Panc1 (cell line): ENCODE measurements around the gene SPIRE1. TPM values are rescaled to one million over a fixed set of nuclear protein-coding genes. Genes with fewer than 3 reads are reported as not detected.

Experiments used
- ATAC-seq: fragments of 200-7000 bp; cut with Tn5 transposase; 2 replicates; pipeline ENCODE4 v1.9.1; 2020; ENCODE audit warnings: mild to moderate bottlenecking, moderate library complexity
- BruUV-seq: library from RNA; stranded (reverse); fragments of 400-500 nt; replicated peaks from 2 replicates; lab custom pipeline; 2021; lab: Mats Ljungman, UMichigan
- CTCF ChIA-PET: fragments of 300-600 bp; sonication (Branson Sonifier 250); formaldehyde crosslinking; loops from one replicate; lab custom pipeline; 2022; ENCODE audit warnings: antibody characterized with exemption; lab: Charles Lee
- POLR2A ChIA-PET: fragments of 300-600 bp; sonication (Branson Sonifier 250); formaldehyde crosslinking; loops from one replicate; lab custom pipeline; 2022; ENCODE audit warnings: antibody characterized with exemption; lab: Charles Lee
- DNase-seq: peaks from one replicate; pipeline ENCODE4 v3.0.0-alpha.2; 2010; ENCODE audit warnings: low read depth, low spot score
- H3K27ac ChIP-seq: 2 replicates; pipeline ENCODE4 v1.5.1; 2011; ENCODE audit warnings: mild to moderate bottlenecking, low read length, inconsistent platforms
- H3K27me3 ChIP-seq: fragments of 200-500 bp; sonication (Bioruptor generic); 2 replicates; pipeline ENCODE4 v1.6.0; 2014; ENCODE audit warnings: low read length, inconsistent platforms; ENCODE audit not compliant: control insufficient read depth, insufficient read depth
- H3K36me3 ChIP-seq: fragments of 200-500 bp; sonication (Bioruptor generic); 2 replicates; pipeline ENCODE4 v1.5.1; 2014; ENCODE audit warnings: inconsistent platforms, mild to moderate bottlenecking, low read length, moderate library complexity; ENCODE audit not compliant: control insufficient read depth, insufficient read depth
- H3K4me1 ChIP-seq: 2 replicates; pipeline ENCODE4 v1.5.1; 2011; ENCODE audit warnings: inconsistent platforms, mild to moderate bottlenecking, low read length, moderate library complexity; ENCODE audit not compliant: control insufficient read depth, insufficient read depth
- H3K4me3 ChIP-seq, 2 experiments: 2 replicates each; pipeline ENCODE4 v1.5.1; 2011 to 2012; ENCODE audit warnings: low read depth in 2 of 2, low read length in 2 of 2, mild to moderate bottlenecking in 2 of 2, inconsistent platforms in 1 of 2, moderate library complexity in 1 of 2
- H3K9me3 ChIP-seq: fragments of 200-500 bp; sonication (Bioruptor generic); 2 replicates; pipeline ENCODE4 v1.5.1; 2014; ENCODE audit warnings: low read depth, mild to moderate bottlenecking, inconsistent platforms, low read length, moderate library complexity; ENCODE audit not compliant: control insufficient read depth, insufficient read depth
- POLR2AphosphoS5 ChIP-seq: IDR thresholded peaks from 2 replicates; pipeline ENCODE4 v1.6.1; 2012; ENCODE audit warnings: mild to moderate bottlenecking, low read depth, low read length, moderate library complexity
- SIN3A ChIP-seq: IDR thresholded peaks from 2 replicates; pipeline ENCODE4 v1.6.1; 2012; ENCODE audit warnings: low read depth, mild to moderate bottlenecking, low read length, moderate library complexity, borderline replicate concordance; ENCODE audit not compliant: insufficient read depth
- TCF7L2 ChIP-seq: IDR thresholded peaks from 2 replicates; pipeline ENCODE4 v1.6.1; 2011; ENCODE audit warnings: mild to moderate bottlenecking, low read depth, low read length, inconsistent platforms
- in situ Hi-C: cut with HindIII; loops from 2 replicates; pipeline ENCODE4 v1.10.0; 2016; ENCODE audit warnings: low sequenced_read_pairs, low pct_unique_long_range_greater_than_20kb
- intact Hi-C: fragments of 100-400 bp; cut with micrococcal nuclease; formaldehyde crosslinking; loops from one replicate; pipeline ENCODE4 v1.10.0; 2022; ENCODE audit not compliant: unreplicated experiment
- total RNA-seq: library from RNA; stranded (reverse); gene quantifications from one replicate; pipeline ENCODE4 v1.2.1, GENCODE V29; 2021; ENCODE audit not compliant: unreplicated experiment
- TF ChIP-seq, protein P1 (sequence below): fragments of 450-650 bp; IDR thresholded peaks from 2 replicates; pipeline ENCODE4 v1.5.1; 2017; ENCODE audit warnings: mild to moderate bottlenecking
- TF ChIP-seq, protein P2 (sequence below), 2 experiments: IDR thresholded peaks; 2 replicates each; pipeline ENCODE4 v1.6.1; 2011 to 2012; ENCODE audit warnings: low read depth in 2 of 2, control low read depth in 1 of 2, low read length in 1 of 2, mild to moderate bottlenecking in 1 of 2, moderate library complexity in 1 of 2; ENCODE audit not compliant: insufficient read depth in 1 of 2

SPIRE1 gene
- total RNA-seq, 1 experiment from 2014 or later: 45.5 TPM

- BruUV-seq: no TSS peak
- Histone ChIP-seq H3K27ac (no peak overlapping the region), H3K36me3 (peaks cover 2% of the 10 kb centered on the region; the same call in 1 of the 2 replicates), H3K27me3 (no peaks in the 10 kb centered on the region), H3K4me1 (no peaks in the 10 kb centered on the region), H3K4me3 (no peak overlapping the region), H3K9me3 (no peaks in the 10 kb centered on the region)
- CTCF ChIA-PET: no interaction called here
- POLR2A ChIA-PET: interaction anchor here (0.5 kb wide), 1 partner anchor 30 kb away, joined by 6 read pairs; no protein-coding TSS in a partner anchor
- intact Hi-C loops: no loop called here
- no peak for TF ChIP-seq TCF7L2
- no peak for TF ChIP-seq SIN3A
- no peak for TF ChIP-seq POLR2AphosphoS5
- TF ChIP-seq, protein P1, sequence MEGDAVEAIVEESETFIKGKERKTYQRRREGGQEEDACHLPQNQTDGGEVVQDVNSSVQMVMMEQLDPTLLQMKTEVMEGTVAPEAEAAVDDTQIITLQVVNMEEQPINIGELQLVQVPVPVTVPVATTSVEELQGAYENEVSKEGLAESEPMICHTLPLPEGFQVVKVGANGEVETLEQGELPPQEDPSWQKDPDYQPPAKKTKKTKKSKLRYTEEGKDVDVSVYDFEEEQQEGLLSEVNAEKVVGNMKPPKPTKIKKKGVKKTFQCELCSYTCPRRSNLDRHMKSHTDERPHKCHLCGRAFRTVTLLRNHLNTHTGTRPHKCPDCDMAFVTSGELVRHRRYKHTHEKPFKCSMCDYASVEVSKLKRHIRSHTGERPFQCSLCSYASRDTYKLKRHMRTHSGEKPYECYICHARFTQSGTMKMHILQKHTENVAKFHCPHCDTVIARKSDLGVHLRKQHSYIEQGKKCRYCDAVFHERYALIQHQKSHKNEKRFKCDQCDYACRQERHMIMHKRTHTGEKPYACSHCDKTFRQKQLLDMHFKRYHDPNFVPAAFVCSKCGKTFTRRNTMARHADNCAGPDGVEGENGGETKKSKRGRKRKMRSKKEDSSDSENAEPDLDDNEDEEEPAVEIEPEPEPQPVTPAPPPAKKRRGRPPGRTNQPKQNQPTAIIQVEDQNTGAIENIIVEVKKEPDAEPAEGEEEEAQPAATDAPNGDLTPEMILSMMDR: no peak
- ATAC-seq (no peak), DNase-seq (no peak)
- in situ Hi-C loops: no loop called here
Measured at GRCh38 chr18:12479536-12479935, 178.4 kb downstream of the SPIRE1 start.

- BruUV-seq: no TSS peak
- POLR2A ChIA-PET: interaction anchor here (1.0 kb wide), 1 partner anchor 205 kb away, joined by 4 read pairs; no protein-coding TSS in a partner anchor
- Histone ChIP-seq H3K4me3 (no peak overlapping the region), H3K36me3 (peaks cover 2% of the 10 kb centered on the region; the same call in 1 of the 2 replicates), H3K9me3 (no peaks in the 10 kb centered on the region), H3K27ac (no peak overlapping the region), H3K27me3 (no peaks in the 10 kb centered on the region), H3K4me1 (no peaks in the 10 kb centered on the region)
- in situ Hi-C loops (no loop called here), intact Hi-C loops (no loop called here)
- TF ChIP-seq TCF7L2: no peak
- TF ChIP-seq SIN3A: no peak
- TF ChIP-seq, protein P1: no peak
- no peak for TF ChIP-seq POLR2AphosphoS5
- TF ChIP-seq, protein P2, sequence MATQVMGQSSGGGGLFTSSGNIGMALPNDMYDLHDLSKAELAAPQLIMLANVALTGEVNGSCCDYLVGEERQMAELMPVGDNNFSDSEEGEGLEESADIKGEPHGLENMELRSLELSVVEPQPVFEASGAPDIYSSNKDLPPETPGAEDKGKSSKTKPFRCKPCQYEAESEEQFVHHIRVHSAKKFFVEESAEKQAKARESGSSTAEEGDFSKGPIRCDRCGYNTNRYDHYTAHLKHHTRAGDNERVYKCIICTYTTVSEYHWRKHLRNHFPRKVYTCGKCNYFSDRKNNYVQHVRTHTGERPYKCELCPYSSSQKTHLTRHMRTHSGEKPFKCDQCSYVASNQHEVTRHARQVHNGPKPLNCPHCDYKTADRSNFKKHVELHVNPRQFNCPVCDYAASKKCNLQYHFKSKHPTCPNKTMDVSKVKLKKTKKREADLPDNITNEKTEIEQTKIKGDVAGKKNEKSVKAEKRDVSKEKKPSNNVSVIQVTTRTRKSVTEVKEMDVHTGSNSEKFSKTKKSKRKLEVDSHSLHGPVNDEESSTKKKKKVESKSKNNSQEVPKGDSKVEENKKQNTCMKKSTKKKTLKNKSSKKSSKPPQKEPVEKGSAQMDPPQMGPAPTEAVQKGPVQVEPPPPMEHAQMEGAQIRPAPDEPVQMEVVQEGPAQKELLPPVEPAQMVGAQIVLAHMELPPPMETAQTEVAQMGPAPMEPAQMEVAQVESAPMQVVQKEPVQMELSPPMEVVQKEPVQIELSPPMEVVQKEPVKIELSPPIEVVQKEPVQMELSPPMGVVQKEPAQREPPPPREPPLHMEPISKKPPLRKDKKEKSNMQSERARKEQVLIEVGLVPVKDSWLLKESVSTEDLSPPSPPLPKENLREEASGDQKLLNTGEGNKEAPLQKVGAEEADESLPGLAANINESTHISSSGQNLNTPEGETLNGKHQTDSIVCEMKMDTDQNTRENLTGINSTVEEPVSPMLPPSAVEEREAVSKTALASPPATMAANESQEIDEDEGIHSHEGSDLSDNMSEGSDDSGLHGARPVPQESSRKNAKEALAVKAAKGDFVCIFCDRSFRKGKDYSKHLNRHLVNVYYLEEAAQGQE (IDR thresholded peaks at IDR 0.05; ENCODE audit: insufficient read depth in 1 of 2, low read depth in 2 of 2, low read length in 1 of 2): no peak
- DNase-seq (no peak), ATAC-seq (0 out of 2 replicates have a peak, but pooled peaks have one; percentile 62)
- CTCF ChIA-PET: interaction anchor here (0.6 kb wide), 1 partner anchor 88 kb away, joined by 4 read pairs; no protein-coding TSS in a partner anchor
Measured at GRCh38 chr18:12478269-12479047, 179.4 kb downstream of the SPIRE1 start.
